ENCODE measurements around the gene BANK1.
"Not testable (repeated sequence)": the region's sequence is repeated elsewhere in the genome, so short reads cannot be mapped to it uniquely, and the experiment has no call there.

BANK1 gene

DNA sequence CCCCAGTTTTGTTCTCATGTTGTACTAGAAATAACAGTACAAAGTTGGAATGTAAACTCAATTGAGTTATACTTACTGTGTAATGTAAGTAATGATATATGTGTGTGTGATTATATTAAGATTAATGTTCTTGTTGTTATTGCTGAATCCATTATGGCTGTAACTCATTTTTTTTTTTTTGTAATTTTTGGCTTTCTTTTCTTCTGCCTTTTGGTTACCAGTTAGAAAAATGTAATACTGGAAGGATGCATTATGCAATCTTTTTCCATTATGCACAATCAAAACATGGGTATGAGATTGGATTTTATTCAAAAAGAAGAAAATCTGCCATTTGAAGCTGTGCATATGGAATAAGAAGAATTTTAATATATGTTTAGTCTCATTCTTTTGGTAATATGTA is 34.0 kb downstream of the BANK1 start:
- DNase-seq = no peak

DNA sequence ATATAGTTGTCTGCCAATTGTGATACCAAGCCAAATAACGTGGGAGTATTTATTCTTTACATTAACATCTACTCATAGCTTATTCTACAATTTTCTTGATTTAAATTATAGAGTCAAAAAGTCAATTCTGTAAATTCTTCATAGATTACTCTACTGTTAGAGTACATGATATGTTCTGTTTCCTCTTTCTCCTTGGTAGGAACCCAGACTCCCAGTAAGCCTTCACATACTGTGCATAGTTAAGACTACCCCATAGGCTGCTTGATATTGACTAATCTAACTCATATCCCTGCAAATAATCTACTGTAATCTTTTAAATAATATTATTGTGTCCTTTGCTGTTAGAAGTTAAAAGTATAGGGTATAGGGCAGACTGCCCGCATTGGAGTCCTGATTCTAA is 35.4 kb downstream of the BANK1 start:
- DNase-seq = no peak

DNA sequence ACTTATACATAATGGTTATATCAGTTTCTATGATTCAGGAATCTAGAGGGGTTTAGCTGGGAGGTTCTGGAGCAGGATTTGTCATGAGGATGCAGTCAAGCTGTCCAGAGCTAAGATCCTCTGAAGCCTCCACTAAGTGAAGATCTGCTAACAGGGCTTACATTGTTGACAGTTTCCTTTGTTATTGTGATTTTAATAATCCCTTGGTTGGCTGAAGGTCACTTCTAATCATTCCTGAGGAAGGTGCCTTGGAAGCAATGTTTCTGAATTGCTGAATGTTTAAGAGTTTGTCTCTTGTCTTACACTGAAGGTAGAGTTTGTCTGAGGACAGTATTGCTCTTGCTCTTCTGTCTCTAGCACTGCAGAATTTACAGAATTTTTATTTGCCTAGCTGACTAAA is 41.3 kb downstream of the BANK1 start:
- no peak for DNase-seq

DNA sequence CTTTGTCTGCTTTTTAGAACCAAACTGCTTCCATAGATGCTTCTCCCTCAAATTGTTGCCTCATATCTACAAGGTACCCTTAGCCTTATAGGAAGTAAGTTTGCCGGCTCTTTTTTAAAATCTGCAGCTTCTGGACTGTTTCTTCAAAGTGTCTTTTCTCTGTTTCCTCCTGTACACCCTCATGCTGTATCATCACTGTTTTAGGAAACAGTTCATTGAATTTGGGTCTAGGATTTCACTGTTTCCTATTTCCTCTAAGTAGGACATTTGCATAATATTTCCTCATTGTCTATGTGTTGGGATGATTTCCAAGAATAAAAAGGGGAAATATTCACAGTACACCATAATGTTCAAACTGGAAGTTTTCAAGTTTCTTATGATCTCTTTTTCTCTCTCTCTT is 43.0 kb downstream of the BANK1 start:
- DNase-seq = no peak

DNA sequence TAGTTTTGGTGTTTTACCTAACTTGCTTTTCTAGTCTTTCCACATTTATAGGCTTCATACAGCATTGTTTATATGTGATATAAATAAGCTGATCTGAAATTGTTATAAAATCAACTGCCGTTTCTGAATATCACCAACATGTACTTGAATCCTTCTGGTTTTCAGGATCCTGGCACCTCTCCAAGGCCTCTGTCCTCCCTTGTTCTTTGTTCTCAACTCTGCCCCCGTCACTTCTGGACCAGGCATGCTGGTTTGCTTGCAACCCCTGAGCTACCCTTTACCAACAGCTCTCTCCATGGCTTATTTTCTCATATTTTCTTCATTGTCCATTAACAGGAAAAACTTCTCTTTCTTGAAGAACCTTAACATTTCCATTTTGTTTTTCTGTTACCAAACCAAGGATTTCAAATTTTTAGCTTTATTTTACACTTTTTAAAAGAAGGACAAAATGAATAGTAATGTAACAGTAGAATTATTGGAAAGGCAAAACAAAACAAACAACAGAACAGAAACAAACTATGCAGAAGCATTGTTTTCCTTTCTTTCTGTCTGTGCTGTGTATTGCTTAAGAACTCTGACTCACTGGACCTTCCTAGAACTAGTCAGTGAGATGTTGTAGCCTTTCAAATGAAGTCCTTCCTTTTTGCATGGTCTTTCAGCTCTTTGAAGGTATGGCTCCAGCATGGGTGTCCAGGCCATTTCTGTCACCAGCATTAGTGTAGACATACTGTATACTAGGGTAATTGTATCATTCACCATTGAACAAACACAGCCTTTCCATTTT is 44.8 kb downstream of the BANK1 start:
- DNase-seq = no peak

DNA sequence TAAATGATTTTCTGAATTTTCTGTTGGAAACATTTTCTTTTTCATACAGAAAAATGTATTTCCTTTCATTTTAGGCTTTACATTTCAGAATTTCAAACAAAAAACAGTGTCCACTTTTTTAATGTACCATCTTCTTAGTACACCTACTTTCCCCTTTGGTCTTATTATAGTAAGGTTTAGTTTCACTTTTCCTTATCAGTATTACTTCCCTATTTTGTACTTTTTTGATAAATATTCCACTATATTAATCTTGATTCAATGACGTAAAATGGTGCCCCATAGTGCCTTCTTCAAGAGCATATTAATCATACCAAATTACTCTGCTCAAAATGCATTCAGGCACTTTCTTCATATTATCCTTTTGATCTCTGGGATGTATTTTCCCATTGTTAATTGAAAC is 52.5 kb downstream of the BANK1 start:
- no peak for DNase-seq

DNA sequence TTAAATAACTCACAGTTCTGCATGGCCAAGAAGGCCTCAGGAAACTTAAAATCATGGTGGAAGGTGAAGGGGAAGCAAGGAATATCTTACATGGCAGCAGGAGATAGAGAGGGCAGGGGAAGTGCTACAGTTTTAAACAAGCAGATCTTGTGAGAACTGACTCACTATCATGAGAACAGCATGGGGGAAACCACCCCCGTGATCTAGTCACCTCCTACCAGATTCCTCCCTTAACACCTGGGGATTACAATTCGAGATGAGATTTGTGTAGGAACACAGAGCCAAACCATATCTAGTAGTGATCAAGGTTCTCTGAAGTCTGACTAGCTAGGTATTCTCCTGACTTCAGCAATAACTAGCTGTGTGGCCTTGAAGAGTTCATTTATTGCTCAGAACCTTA is 56.0 kb downstream of the BANK1 start:
- DNase-seq = no peak

DNA sequence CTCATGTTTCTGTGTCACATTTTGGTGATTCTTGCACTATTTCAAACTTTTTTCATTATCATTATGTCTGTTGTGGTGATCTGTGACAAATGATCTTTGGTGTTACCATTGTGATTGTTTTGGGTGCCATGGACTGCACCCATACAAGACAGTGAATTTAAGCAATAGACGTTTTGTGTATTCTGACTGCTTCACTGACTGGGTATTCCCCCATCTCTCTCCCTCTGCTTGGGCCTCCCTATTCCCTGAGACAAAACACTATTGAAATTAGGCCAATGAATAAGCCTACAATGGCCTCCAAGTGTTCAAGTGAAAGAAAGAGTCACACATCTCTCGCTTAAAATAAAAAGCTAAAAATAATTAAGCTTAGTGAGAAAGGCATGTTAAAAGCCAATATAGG is 60.2 kb downstream of the BANK1 start:
- no peak for DNase-seq

DNA sequence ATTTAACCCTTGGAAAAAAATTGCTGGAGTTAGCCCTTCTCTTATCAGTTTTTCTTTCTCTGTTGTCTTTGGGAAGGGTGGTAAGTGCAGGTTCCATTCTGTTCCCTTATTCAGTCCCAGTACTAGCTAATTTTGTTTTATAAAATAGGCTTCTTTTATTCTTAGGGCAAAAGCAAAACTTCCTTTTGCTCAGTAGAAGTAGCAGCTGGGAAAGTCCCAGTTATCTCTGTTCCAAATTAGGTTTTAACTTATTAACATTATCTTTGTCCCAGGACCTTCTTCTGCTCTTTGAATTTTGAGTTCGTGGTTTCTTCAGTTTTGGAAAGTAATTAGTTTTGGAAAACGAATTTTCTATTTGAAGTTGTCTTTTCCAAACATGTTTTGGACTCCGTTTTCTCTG is 61.1 kb downstream of the BANK1 start:
- no peak for DNase-seq

DNA sequence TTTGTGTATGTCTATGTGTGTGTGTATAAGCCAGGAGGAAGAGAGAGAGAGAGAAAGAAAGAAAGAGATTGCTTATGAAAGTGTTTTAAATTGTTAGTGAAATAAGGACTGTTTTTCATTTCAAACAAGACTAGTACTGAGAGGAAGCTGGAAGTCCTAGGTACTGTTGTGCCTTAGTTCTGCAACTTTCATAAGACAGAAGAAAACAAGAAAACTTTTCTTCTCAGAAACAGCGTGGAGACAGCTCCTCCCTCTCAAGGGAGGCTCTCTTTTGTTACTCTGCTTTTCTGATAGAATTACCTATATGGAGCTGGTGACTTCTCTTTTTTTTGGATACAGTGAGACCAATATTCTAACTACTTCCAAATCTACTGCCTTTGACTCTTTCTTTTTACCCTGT is 62.5 kb downstream of the BANK1 start:
- no peak for DNase-seq

DNA sequence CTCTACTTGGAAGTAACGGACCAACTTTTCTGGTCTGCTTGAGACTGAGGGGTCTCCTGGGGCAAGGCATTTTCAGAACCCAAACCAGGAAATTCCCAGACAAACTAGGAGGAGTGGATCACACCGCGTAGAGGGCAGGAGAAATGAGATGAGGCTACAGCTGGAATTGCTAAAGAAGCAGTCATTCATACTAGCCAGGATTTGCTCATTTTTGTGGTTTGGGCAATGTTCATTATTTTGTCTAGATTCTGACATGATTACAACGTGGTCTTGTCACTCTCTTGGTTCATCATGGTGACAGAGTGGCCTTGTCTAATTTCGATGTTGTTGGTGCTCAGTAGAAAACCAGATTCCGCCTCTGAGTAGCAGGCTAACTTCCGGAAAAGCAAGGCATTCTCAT is 63.2 kb downstream of the BANK1 start:
- DNase-seq = no peak

DNA sequence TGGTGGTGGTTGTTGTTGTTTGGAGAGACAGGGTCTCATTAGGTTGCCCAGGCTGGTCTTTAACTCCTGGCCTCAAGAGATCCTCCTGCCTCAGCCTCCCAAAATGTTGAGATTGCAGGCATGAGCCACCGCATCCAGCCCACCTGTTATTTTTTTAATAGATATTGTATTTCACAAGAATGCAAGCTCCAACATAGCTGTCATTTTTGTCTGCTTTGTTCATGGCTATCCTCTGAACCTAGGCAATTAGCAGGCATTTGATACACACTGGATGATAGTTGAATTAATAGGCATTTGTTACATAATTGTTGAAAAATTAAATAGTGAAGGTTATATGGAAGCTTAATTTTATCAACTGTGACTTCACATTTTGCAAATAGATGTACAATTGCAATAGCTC is 64.7 kb downstream of the BANK1 start:
- no peak for DNase-seq

DNA sequence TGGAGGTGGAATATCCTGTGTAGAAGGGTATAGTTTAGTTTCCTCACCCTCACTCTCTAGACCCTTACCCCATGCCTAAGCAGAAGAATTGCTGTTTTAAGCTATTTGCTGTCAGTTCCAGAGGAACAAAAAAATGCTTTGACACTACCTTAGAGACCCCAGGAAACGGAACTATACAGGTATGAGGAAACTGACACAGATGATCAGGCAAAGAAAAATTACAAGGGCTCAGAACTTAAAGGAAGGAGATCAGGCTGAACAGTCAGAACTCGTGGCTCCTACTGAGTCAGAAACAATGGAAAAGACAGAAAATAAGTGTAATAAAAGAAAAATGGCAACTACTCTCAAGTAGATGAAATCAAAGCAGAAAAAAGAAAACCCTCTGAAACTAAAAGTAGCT is 65.6 kb downstream of the BANK1 start:
- DNase-seq = no peak

DNA sequence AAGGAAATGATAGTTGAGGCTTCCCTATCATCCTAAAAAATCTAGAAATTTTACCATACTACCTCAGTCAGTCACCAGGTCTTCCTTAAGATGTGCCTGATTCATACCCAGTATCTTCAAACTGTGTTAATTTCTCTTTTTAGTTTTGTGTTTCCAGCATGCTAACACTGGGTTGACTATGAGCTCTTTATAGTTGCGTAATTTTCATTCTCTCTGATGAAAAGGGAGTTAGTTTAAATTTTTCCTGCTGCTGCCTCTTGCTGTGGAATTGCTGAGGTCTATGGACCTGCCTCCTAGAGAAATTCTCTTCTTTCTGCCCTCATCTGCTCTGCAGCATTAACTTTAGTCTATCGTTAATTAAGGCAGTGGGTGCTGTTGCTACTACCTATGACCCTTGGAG is 66.6 kb downstream of the BANK1 start:
- no peak for DNase-seq

DNA sequence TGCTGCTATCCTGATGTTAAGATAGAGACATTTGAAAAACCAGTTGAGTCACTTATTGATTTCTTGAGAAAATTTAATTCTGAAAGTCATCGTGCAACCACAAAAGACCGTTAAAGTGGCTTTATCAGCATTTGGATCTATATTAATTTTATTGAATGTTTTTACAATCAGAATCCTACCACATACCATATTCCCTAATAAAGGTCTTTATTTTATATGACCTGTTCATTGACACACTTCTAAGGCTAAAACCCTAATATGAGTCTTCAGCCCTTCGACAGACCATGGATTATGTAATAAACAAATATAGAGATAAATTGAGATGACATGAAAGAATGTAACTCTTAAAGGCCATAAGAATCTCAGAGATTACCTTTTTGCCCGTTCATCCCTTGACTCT is 68.1 kb downstream of the BANK1 start:
- DNase-seq = no peak

DNA sequence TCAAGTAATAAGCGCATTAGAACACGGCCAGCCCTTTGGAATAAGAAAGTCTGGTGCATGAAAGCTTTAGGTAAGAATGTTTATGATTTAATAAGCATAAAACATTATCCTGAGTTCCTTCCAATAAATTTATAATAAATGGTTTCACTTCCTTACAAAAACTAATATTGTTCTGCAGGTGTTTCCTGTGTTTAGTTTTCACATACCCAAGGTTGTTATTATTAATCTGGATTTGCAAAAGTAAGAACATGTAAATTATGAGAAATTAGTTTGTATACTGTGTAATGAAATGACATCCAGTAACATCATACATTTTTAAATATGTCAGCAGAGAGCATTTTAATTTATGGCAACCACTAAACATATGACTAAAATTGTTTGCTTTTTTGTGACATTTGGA is 72.1 kb downstream of the BANK1 start:
- DNase-seq = no peak

DNA sequence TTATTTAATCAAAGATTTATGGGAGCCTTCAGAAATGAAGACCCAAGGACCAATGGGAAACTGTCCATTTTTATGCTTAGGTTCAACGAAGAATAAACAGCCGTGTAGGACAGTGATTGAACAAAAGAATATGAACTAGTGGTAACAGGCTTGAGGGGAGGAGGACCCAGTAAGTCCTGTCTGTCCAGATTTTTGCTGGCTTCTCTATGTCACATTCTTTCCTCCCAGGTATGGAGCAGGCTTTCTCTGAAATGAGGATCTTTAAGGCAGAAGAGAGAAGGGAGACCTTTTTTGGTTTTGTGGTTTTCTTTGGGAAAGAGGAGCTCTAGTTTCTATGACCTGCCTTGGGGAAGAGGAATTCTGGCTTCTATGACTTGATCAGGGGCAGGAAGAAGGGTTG is 74.1 kb downstream of the BANK1 start:
- DNase-seq = no peak

DNA sequence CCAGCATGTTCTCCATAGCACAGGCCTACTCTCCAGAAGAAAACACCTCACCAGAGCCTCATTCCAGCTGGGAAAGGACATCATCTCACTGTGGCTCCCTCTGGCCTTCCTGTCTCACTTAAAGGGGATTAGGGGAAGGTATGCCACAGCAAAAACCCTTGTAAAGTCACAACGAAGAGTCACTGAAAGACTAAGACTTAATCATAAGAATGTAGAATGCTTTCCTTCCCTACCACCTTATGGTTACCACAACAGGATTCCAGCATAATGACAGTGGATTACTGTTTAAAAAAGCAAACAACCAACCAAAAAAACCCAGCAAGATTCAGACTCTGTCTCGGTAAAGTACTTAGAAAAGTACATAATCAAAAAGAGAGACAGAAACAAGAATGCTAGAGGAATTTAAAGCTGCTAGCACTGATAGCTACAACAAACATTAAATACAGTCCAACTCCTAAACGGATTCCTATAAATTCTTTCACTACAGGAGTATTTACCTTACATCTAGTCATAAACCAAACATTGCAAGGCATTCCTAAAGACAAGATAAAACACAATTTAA is 75.1 kb downstream of the BANK1 start:
- no peak for DNase-seq

DNA sequence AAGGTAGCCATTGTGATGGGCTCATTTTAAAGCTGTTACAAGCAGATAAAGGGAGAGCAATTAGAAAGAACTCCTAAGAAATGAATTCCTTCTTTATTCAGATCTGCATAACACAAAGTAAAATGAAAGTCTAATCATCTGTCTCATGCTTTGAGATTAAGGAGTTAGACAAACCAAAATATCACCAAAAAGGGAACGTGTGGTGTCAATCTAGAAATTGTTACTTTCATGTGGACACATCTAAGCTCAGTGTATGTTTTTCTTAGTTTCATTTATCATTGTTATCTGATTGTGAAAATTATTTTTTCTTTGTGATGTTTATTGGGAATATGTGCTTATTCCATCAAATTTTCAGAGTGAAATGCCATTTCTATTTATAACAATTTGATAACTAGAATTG is 80.3 kb downstream of the BANK1 start:
- DNase-seq = no peak

DNA sequence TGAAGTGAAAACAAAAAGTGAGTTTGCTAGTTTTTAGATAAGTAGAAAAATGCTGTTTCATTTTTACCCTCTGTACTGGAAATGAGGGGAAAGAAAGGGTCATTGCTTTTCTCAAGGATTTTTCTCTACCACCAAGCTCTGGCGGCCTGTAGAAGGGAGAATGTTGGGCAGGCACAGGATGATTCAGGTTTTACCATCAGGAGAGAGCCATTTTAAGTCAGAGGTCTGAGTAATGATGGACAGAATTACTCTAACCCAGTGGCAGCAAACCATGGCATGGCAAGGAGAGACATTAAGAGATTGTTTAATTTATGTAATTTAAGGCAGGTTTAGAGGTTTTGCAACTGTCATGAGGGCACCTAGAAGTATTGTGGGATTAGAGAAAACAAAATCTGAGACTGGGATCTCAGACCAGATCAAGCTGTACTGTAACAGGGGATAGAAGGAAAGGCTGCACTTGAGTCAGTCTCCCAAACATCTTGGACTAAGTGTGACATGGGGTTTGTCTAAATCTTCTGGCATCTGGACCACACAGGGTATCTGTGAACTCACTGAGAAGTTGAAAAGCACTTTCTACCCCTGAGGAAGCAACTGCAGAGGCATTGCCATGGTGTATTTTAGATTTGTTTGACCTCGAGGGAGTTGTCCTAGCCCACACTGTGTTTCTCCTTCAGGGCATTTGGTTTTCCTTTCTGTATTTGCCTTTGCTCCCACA is 81.6 kb downstream of the BANK1 start:
- no peak for DNase-seq

DNA sequence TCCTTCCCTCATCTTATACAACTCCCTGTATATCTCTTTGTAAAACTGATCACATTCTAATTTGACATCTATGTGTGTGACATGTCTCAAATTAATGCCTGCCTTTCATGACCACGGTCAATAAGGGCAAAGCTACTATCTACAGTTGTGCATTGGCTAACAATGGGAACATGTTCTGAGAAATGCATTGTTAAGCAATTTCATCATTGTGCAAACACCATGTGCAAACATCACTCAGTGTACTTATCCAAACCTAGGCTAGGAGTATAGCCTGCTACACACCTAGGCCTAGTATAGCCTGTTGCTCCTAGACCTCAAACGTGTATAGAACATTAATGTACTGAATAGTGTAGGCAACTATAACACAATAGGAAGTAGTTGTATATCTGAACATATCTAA is 95.0 kb downstream of the BANK1 start:
- no peak for DNase-seq

DNA sequence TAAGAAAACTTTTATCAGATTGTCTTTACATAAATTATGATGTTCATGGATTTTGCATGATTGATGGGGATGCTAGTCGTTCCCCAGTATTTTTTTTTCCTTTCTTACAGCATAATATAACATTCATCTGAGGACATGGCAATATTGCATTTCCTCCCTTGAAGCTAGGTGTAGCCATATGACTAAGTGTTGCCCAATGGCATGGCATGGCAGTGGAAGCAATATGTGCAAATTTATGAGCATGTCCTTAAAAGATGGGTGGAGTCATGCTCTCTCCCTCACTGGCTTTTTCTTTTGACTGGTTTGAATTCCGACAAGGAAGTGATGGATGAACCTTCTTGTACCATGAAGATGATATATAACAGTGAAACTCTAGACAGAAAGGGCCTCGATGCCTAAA is 96.3 kb downstream of the BANK1 start:
- no peak for DNase-seq

DNA sequence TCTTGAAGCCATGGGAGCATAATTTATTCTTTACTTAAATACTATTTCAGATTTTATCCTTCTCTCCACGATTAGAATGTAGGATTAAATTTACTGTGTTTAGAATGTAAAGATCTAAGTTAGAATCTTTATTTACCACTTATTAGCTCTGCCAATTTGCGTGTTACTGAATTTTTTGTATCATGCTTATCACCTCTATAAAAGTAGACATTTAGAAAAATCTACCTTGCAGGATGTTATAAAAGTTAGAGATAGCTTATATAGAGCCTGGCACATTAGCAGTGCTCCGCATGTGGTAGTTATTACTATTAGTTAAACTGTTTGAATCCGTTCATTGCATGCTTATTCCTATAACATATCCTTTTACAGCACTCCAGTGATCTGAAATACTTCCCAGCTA is 97.9 kb downstream of the BANK1 start:
- no peak for DNase-seq

DNA sequence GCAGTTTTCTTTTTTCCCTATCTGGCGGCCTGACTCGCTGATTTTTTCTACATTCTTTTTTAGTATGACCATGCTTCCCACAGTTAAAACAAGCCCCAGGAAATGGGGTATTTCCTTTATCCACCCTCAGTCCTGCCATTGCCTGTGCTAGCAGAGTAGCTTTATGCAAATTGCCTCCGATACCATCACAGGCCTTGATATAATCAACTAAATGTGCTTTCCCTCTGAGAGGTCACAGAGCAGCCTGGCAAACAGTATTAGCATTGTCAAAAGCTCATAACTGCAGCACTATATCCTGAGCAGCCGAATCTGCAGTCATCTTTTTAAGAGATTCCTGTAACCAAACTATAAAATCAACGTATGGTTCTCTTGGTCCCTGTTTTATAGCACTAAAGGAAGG is 115.0 kb downstream of the BANK1 start:
- DNase-seq = not testable (repeated sequence)
